Prostate gland (tissue), 2 donors: ENCODE results near the gene COMMD7. TPM values are rescaled to one million over a fixed set of nuclear protein-coding genes. Genes with fewer than 3 reads are reported as not detected.

Experiments
- DNase-seq: peaks from one replicate; pipeline ENCODE4 v3.0.0-alpha.2; 2019; ENCODE audit warnings: low spot score
- H3K27ac ChIP-seq, 2 donors: fragments of 200-600 bp; sonication (generic); 2 replicates each; pipeline ENCODE4 v1.5.1; 2017 to 2019
- H3K27me3 ChIP-seq: fragments of 200-600 bp; sonication (generic); replicated peaks from 2 replicates; pipeline ENCODE4 v1.5.1; 2019; ENCODE audit not compliant: insufficient read depth
- H3K36me3 ChIP-seq, 2 donors: fragments of 200-600 bp; sonication (generic); 1 replicate in 1 of 2; 2 replicates in 1 of 2; pipeline versions ENCODE4 v1.5.1 to v1.8.1; 2017 to 2019
- H3K4me1 ChIP-seq: fragments of 200-600 bp; sonication (generic); replicated peaks from 2 replicates; pipeline ENCODE4 v1.5.1; 2019
- H3K4me3 ChIP-seq, 2 donors: fragments of 200-600 bp; sonication (generic); 2 replicates each; pipeline ENCODE4 v1.5.1; 2017 to 2019
- H3K9me3 ChIP-seq: fragments of 200-600 bp; sonication (generic); 2 replicates; pipeline ENCODE4 v1.5.1; 2017
- POLR2A ChIP-seq: fragments of 450-650 bp; IDR thresholded peaks from one replicate; pipeline ENCODE4 v1.6.1; 2016; ENCODE audit warnings: antibody characterized with exemption, mild to moderate bottlenecking
- POLR2AphosphoS5 ChIP-seq: sonication (generic); formaldehyde crosslinking; IDR thresholded peaks from one replicate; pipeline ENCODE4 v1.6.1; 2017; ENCODE audit warnings: antibody characterized with exemption
- WGBS: methylation state at CpG from one replicate; pipeline ENCODE4 v1.1.5; 2018; 5-methylcytosine and 5-hydroxymethylcytosine counted together
- intact Hi-C: fragments of 100-400 bp; cut with DNase I; formaldehyde crosslinking; loops from one replicate; pipeline ENCODE4 v1.14.2; 2022
- total RNA-seq, 2 donors: library from RNA; depleted of rRNA; stranded (reverse); fragments of >200 nt; gene quantifications; one replicate each; pipeline ENCODE4 v1.1.0, GENCODE V29; 2016
- TF ChIP-seq, protein P1 (sequence below), 4 experiments: fragments of 200-600 bp in 2 of 4; fragments of 450-650 bp in 2 of 4; sonication (generic) in 2 of 4; IDR thresholded peaks; 1 replicate in 3 of 4; 2 replicates in 1 of 4; pipeline ENCODE4 v1.5.1; 2016 to 2019; ENCODE audit warnings: antibody characterized with exemption in 4 of 4, mild to moderate bottlenecking in 2 of 4, moderate library complexity in 2 of 4

Gene COMMD7
- total RNA-seq: 10 to 100 TPM; 26.3 to 48.3 TPM

GRCh38 chr20:32743237-32744112 lies at the start of gene COMMD7:
Gene COMMD7 (minus strand): TSS chr20:32743467. CDS start chr20:32743391, 76 bp downstream.
- peak within 1 kb of the TSS; percentile 67 to 71 for H3K4me3 ChIP-seq
- WGBS: under 1% methylated on average over 48 of the region's 64 CpGs
- peak within 1 kb of the TSS; percentile 76 to 79 for H3K27ac ChIP-seq
- H3K36me3 ChIP-seq: no peaks in the 10 kb centered on the region
- no peaks in the 10 kb centered on the region for H3K27me3 ChIP-seq
- intact Hi-C loops: no loop called here
- DNase-seq: peak; percentile 29
- H3K9me3 ChIP-seq: no peaks in the 10 kb centered on the region
- H3K4me1 ChIP-seq: no peaks in the 10 kb centered on the region
- TF ChIP-seq POLR2AphosphoS5: no peak
- TF ChIP-seq, protein P1, sequence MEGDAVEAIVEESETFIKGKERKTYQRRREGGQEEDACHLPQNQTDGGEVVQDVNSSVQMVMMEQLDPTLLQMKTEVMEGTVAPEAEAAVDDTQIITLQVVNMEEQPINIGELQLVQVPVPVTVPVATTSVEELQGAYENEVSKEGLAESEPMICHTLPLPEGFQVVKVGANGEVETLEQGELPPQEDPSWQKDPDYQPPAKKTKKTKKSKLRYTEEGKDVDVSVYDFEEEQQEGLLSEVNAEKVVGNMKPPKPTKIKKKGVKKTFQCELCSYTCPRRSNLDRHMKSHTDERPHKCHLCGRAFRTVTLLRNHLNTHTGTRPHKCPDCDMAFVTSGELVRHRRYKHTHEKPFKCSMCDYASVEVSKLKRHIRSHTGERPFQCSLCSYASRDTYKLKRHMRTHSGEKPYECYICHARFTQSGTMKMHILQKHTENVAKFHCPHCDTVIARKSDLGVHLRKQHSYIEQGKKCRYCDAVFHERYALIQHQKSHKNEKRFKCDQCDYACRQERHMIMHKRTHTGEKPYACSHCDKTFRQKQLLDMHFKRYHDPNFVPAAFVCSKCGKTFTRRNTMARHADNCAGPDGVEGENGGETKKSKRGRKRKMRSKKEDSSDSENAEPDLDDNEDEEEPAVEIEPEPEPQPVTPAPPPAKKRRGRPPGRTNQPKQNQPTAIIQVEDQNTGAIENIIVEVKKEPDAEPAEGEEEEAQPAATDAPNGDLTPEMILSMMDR (IDR thresholded peaks at IDR 0.05): no peak
- TF ChIP-seq POLR2A: no peak

DNA sequence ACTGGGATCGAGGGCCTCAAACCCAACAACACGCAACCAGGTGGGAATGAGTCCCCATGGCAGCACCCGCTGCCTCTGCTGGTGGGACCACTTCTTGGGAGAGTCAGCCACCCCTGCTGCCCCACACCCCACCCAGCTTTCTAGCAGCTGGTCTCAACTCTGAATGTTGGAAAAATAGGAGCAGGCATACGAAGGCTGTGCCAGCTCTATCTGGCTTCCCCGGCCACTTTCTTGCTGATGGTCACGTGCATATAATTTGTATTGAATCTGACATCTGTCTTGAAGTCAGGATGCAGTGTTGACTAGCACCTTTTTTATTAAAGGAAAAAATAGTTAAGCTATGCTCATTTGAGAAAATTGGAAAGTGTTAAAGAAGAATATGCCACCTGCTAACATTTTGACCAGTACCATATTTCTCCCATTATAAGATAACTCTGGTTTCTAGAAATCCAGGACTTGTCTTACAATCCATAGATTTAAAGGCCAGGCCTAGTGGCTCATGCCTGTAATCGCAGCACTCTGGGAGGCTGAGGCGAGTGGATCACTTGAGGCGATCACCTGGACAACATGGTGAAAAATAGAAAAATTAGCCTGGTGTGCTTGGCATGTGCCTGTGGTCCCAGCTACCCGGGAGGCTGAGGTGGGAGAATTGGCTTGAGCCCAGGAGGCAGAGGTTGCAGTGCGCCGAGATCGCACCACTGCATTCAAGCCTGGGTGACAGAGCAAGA lies 49.6 kb upstream of the COMMD7 start:
- TF ChIP-seq, protein P1 (IDR thresholded peaks at IDR 0.05): no peak
- Histone ChIP-seq H3K4me1 (no peaks in the 10 kb centered on the region), H3K27ac (no peak overlapping the region), H3K4me3 (no peak overlapping the region), H3K9me3 (no peaks in the 10 kb centered on the region), H3K36me3 (no peaks in the 10 kb centered on the region), H3K27me3 (no peaks in the 10 kb centered on the region)
- WGBS: 82% methylated on average over 13 of the region's 13 CpGs
- intact Hi-C loops: loop anchor here (5.0 to 10.0 kb wide), 2 partner anchors 302 to 509 kb away; no protein-coding TSS in a partner anchor
- no peak for DNase-seq

GRCh38 chr20:32792316-32792715 lies 49.0 kb upstream of the COMMD7 start:
- H3K4me3 ChIP-seq: no peak overlapping the region
- 68% methylated on average over 3 of the region's 3 CpGs for WGBS
- TF ChIP-seq POLR2A: no peak
- TF ChIP-seq, protein P1 (IDR thresholded peaks at IDR 0.05): no peak
- no peak for TF ChIP-seq POLR2AphosphoS5
- H3K27me3 ChIP-seq: no peaks in the 10 kb centered on the region
- no peaks in the 10 kb centered on the region for H3K36me3 ChIP-seq
- no peaks in the 10 kb centered on the region for H3K9me3 ChIP-seq
- intact Hi-C loops: loop anchor here (5.0 to 10.0 kb wide), 2 partner anchors 302 to 510 kb away; no protein-coding TSS in a partner anchor
- no peaks in the 10 kb centered on the region for H3K4me1 ChIP-seq
- no peak for DNase-seq
- H3K27ac ChIP-seq: no peak overlapping the region

DNA sequence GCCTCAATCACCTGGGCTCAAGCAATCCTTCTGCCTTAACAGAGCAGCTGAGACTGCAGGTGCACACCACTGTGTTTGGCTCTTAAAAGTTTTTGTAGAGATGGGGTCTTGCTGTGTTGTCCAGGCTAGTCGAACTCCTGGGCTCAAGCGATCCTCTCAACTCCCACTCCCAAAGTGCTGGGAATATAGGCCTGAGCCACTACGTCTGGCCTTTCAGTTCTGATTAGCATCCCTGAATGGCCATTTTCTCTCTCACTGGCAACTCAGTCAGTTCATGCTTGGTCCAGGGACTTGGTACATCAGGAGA lies 47.4 kb upstream of the COMMD7 start:
- Histone ChIP-seq H3K27me3 (no peaks in the 10 kb centered on the region), H3K27ac (no peak overlapping the region), H3K36me3 (no peaks in the 10 kb centered on the region), H3K4me1 (no peaks in the 10 kb centered on the region), H3K4me3 (no peak overlapping the region), H3K9me3 (no peaks in the 10 kb centered on the region)
- 97% methylated on average over 3 of the region's 3 CpGs for WGBS
- intact Hi-C loops: loop anchor here (5.0 to 10.0 kb wide), 2 partner anchors 304 to 512 kb away; no protein-coding TSS in a partner anchor
- no peak for DNase-seq
- no peak for TF ChIP-seq POLR2AphosphoS5
- TF ChIP-seq, protein P1 (IDR thresholded peaks at IDR 0.05): no peak
- TF ChIP-seq POLR2A: no peak
